MM.1S (cell line): ENCODE results near the gene XPC.

Experiments used
- EZH2phosphoT487 ChIP-seq: fragments of 300-600 bp; sonication (generic); IDR thresholded peaks from 2 replicates; pipeline ENCODE4 v1.6.1; 2018; ENCODE audit warnings: antibody characterized with exemption, low read length
- TF ChIP-seq, protein P1 (sequence below): fragments of 300-600 bp; sonication (generic); IDR thresholded peaks from 2 replicates; pipeline ENCODE4 v1.5.1; 2016; ENCODE audit warnings: antibody characterized with exemption, low read length, mixed read lengths

DNA sequence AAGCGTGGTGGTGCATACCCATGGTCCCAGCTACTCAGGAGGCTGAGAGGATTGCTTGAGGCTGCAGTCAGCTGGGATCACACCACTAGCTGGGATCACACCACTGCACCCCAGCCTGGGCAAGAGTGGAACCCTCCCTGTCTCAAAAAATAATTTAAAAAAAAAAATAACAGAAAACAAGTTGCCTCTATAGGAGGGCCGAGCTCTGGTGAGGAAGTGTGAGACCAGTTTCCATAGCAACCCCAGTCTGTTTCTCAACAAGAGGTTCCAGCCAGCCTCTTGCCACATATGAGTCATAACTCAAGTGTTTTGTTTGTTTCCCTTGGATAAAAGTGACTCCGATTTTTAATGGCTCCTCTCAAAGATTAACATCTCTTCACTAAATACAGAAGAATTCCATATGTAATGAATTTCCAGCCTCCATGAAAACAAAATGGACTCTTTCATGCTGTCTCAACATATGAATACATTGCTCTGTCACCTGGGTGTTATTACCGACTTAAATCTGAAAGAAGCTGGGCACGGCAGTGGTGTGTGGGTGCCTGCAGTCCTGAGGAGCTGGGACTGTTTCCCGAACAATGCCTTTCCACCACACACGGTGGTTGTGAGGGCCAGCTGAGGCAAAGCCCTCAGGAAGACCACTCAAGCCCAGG, 33.9 kb downstream of the XPC start:
- no peak for TF ChIP-seq EZH2phosphoT487
- TF ChIP-seq, protein P1, sequence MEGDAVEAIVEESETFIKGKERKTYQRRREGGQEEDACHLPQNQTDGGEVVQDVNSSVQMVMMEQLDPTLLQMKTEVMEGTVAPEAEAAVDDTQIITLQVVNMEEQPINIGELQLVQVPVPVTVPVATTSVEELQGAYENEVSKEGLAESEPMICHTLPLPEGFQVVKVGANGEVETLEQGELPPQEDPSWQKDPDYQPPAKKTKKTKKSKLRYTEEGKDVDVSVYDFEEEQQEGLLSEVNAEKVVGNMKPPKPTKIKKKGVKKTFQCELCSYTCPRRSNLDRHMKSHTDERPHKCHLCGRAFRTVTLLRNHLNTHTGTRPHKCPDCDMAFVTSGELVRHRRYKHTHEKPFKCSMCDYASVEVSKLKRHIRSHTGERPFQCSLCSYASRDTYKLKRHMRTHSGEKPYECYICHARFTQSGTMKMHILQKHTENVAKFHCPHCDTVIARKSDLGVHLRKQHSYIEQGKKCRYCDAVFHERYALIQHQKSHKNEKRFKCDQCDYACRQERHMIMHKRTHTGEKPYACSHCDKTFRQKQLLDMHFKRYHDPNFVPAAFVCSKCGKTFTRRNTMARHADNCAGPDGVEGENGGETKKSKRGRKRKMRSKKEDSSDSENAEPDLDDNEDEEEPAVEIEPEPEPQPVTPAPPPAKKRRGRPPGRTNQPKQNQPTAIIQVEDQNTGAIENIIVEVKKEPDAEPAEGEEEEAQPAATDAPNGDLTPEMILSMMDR, result no peak
